Ishikawa (cell line): ENCODE data around the gene IQCH.

Experiments used
- CEBPB ChIP-seq: IDR thresholded peaks from 2 replicates; pipeline ENCODE4 v1.6.1; 2012
- CREB1 ChIP-seq: IDR thresholded peaks from 2 replicates; pipeline ENCODE4 v1.6.1; 2012; ENCODE audit warnings: low read depth
- EGR1 ChIP-seq: IDR thresholded peaks from 2 replicates; pipeline ENCODE4 v1.6.1; 2012
- EP300 ChIP-seq: IDR thresholded peaks from 2 replicates; pipeline ENCODE4 v1.6.1; 2012; ENCODE audit warnings: borderline replicate concordance
- FOXM1 ChIP-seq: IDR thresholded peaks from 2 replicates; pipeline ENCODE4 v1.6.1; 2012; ENCODE audit warnings: low read depth, borderline replicate concordance
- NFIC ChIP-seq: IDR thresholded peaks from 2 replicates; pipeline ENCODE4 v1.6.1; 2012
- RAD21 ChIP-seq: IDR thresholded peaks from 2 replicates; pipeline ENCODE4 v1.6.1; 2012; ENCODE audit warnings: low read depth
- TAF1 ChIP-seq: IDR thresholded peaks from 2 replicates; pipeline ENCODE4 v1.6.1; 2012; ENCODE audit warnings: low read depth, mild to moderate bottlenecking
- TCF12 ChIP-seq: IDR thresholded peaks from 2 replicates; pipeline ENCODE4 v1.6.1; 2012; ENCODE audit warnings: low read depth
- TEAD4 ChIP-seq: IDR thresholded peaks from 2 replicates; pipeline ENCODE4 v1.6.1; 2012
- YY1 ChIP-seq: IDR thresholded peaks from 2 replicates; pipeline ENCODE4 v1.6.1; 2012; ENCODE audit warnings: low read depth
- ZBTB7A ChIP-seq: IDR thresholded peaks from 2 replicates; pipeline ENCODE4 v1.6.1; 2012; ENCODE audit warnings: low read depth
- TF ChIP-seq, protein P1 (sequence below): IDR thresholded peaks from 2 replicates; pipeline ENCODE4 v1.6.1; 2012
- TF ChIP-seq, protein P2 (sequence below): IDR thresholded peaks from 2 replicates; pipeline ENCODE4 v1.6.1; 2012
- TF ChIP-seq, protein P3 (sequence below): IDR thresholded peaks from 2 replicates; pipeline ENCODE4 v1.6.1; 2012; ENCODE audit warnings: low read depth, mild to moderate bottlenecking

IQCH gene

DNA sequence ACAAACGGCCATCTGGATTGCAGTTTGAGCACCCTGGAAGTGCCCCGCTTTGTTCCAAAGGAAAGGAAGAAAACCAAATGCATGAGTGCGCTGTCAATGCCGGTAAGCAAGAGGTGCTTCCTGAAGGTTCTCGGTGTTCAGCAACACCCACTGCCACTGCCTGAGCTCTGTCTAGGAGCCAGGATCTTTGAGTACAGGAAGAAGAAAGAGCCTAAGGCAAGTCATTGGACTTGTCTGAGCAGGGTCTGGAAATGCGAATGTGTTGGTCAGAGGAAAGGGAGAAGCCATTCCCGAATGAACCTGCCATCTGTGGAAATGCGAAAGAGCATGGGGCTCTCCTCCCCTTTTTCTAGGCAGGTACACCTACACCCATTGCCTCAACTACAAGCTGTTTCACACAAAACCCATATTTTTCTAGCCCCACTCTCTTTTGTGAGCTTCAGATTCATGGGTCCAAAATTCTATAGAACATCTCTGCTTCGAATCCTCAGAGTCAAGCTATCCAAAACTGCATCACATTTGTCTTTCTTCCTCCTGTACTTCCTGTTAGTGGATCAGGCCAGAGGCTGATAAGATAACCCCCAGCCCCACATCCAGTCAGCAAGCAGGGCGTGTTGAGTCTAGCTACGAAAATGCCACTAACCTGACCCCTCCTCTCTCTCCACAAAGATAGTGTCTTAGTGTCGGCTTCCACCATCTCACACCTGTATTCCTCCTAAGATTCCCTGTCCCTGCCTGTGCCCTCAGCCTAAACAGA lies 210.8 kb downstream of the IQCH start:
- TF ChIP-seq EGR1 (no peak), TAF1 (no peak), CEBPB (no peak), CREB1 (no peak), ZBTB7A (no peak), EP300 (no peak)
- TF ChIP-seq, protein P1, sequence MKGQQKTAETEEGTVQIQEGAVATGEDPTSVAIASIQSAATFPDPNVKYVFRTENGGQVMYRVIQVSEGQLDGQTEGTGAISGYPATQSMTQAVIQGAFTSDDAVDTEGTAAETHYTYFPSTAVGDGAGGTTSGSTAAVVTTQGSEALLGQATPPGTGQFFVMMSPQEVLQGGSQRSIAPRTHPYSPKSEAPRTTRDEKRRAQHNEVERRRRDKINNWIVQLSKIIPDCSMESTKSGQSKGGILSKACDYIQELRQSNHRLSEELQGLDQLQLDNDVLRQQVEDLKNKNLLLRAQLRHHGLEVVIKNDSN = no peak
- TF ChIP-seq, protein P2, sequence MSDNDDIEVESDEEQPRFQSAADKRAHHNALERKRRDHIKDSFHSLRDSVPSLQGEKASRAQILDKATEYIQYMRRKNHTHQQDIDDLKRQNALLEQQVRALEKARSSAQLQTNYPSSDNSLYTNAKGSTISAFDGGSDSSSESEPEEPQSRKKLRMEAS = no peak
- TF ChIP-seq, protein P3, sequence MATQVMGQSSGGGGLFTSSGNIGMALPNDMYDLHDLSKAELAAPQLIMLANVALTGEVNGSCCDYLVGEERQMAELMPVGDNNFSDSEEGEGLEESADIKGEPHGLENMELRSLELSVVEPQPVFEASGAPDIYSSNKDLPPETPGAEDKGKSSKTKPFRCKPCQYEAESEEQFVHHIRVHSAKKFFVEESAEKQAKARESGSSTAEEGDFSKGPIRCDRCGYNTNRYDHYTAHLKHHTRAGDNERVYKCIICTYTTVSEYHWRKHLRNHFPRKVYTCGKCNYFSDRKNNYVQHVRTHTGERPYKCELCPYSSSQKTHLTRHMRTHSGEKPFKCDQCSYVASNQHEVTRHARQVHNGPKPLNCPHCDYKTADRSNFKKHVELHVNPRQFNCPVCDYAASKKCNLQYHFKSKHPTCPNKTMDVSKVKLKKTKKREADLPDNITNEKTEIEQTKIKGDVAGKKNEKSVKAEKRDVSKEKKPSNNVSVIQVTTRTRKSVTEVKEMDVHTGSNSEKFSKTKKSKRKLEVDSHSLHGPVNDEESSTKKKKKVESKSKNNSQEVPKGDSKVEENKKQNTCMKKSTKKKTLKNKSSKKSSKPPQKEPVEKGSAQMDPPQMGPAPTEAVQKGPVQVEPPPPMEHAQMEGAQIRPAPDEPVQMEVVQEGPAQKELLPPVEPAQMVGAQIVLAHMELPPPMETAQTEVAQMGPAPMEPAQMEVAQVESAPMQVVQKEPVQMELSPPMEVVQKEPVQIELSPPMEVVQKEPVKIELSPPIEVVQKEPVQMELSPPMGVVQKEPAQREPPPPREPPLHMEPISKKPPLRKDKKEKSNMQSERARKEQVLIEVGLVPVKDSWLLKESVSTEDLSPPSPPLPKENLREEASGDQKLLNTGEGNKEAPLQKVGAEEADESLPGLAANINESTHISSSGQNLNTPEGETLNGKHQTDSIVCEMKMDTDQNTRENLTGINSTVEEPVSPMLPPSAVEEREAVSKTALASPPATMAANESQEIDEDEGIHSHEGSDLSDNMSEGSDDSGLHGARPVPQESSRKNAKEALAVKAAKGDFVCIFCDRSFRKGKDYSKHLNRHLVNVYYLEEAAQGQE = no peak

DNA sequence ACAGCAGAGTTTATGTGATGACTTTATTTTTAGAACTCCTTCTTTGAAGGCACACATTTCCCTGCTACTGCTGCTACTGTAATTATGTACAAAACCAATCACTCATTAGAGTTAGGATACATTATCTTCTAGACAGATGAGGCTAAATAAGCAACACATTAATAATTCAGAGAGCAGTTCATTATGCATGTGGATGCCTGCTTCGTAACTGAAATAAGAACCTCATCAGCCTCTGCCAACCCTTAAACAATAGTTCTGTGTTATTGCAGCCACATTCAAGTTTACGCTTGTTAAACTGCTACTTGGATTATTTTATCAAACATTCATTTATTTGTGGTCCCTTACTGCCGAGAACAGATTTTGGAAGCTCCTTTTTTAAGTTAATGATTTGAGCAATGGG lies 213.8 kb downstream of the IQCH start:
- TF ChIP-seq, protein P2 = no peak

DNA sequence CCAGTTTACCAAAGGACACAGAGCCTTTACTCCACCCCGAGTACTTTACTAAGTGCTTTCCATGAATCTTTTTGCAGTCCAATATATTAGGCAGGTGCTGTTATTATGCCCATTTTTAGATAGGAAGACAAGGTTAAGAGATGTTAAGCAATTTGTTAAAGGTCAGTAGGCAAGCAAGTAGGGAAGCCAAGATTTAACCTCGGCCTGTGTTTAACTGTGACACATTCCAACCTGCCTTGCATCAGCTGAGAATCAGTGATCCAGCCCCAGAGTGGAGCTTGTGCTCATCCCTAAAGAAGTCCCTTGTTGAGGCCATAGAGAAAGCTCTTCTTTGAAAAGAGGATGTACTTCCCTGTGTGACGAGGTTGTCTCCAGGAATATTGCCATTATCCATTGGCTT lies 215.1 kb downstream of the IQCH start:
- TF ChIP-seq TAF1 = no peak
- no peak for TF ChIP-seq TEAD4
- TF ChIP-seq, protein P2 = no peak
- TF ChIP-seq, protein P1 = no peak
- no peak for TF ChIP-seq CEBPB
- TF ChIP-seq YY1 = no peak
- TF ChIP-seq CREB1 = no peak
- no peak for TF ChIP-seq NFIC
- no peak for TF ChIP-seq RAD21
- TF ChIP-seq EGR1 = no peak
- no peak for TF ChIP-seq FOXM1
- TF ChIP-seq TCF12 = no peak
- no peak for TF ChIP-seq ZBTB7A
- TF ChIP-seq EP300 = no peak
- TF ChIP-seq, protein P3 = no peak

DNA sequence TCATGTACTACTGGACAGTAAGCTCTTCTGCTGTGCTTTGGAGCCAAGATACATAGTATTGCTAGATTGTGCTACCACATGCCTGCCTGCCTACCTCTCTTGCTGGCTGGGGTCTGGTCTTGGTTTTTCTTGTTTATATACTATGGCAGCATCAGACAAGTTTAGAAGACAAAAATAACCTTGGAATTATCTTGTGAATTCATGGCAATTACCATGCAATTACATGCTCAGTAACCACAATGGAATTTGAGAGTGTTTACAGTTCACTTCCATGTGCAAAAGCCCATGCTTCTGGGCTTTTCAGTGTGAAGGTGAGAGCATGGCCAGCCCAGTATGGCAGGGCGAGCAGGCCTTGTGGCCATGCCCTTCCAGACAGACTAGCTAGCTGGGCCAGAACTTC lies 218.4 kb downstream of the IQCH start:
- no peak for TF ChIP-seq TCF12
- TF ChIP-seq RAD21 = no peak
- TF ChIP-seq FOXM1 = no peak
- TF ChIP-seq, protein P2 = no peak
- TF ChIP-seq EP300 = no peak
- no peak for TF ChIP-seq TAF1

DNA sequence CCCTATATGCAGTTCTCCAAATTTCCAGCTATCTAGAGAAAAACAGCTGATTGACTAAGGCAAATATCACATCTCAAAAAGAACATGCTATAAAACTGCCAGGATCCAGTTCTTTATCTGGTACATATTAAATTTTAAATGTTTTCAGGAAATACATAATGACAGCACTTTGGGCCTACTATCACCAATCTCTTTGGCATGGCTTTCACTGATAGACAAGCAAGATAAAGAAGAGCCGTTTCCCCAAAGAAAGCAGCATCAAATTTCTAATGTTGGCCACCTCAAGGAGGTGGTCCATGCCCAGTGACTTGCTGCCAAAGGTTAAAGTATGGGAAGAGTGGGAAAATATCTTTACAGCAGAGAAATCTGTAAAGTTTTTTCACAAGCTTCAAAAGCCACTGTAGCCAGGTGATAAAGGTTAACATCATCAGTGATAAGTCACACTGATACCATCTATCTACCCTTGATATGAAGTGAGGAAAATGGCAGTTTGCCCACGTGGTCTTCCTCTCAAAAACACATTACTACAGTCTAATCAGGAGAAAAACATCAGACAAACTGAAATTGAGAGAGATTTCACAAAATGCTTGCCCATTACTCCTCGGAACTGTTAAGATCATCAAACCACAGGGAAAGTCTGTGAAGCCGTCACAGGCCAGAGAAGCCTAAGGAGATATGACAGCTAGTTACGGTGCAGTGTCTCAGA lies 220.0 kb downstream of the IQCH start:
- TF ChIP-seq, protein P1 = no peak
- TF ChIP-seq NFIC (no peak), FOXM1 (no peak), YY1 (no peak), TAF1 (no peak), CREB1 (no peak), RAD21 (no peak), ZBTB7A (no peak), EP300 (no peak), TCF12 (no peak), CEBPB (no peak), EGR1 (no peak), TEAD4 (no peak)
- TF ChIP-seq, protein P3 = no peak
- TF ChIP-seq, protein P2 = no peak
